ENCODE results near the gene GTF3C5.
A peak's percentile ranks its signal among the peaks of the same experiment; 100 is the strongest.

GRCh38 chr9:133030317-133031129 is at the start of gene GTF3C5:
- TF ChIP-seq POLR2A (IDR thresholded peaks at IDR 0.05) (peak; percentile 60), CTCF (IDR thresholded peaks at IDR 0.05) (peak in 1 of 4 donors; percentile 25)

Data from right lobe of liver (tissue), 4 donors.